ENCODE data around the gene GZMB.
"Not testable (repeated sequence)": the region's sequence is repeated elsewhere in the genome, so short reads cannot be mapped to it uniquely, and the experiment has no call there.

GZMB gene

GRCh38 chr14:24631749-24632335 is 2.1 kb downstream of the GZMB start:
- no peak for DNase-seq (ENCODE audit: low read depth in 3 of 3)

- DNase-seq (ENCODE audit: low read depth in 3 of 3), result no peak
Observed at GRCh38 chr14:24630872-24631477, 3.0 kb downstream of the GZMB start.

- DNase-seq (ENCODE audit: low read depth in 3 of 3), result no peak
Observed at GRCh38 chr14:24630087-24630871, 3.7 kb downstream of the GZMB start.

DNA sequence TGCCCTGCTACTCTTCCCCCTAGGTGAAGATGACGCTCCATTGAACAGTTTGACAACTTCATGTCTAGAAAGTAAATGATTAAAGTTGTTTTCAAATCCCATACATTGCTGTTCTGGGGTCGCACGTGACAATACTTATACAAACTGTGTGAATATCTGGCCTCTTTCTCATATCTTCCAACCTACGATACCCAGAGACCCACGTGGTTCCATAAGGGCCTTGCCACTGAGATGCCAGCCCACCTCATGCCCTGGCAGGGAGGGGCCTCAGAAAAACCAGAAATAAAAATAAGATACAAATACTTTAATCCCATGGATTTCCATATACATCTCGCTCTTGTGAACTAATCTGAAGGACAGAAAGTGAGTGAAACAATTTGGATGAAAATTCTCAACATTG is 4.5 kb downstream of the GZMB start:
- DNase-seq (ENCODE audit: low read depth in 3 of 3), result no peak

DNA sequence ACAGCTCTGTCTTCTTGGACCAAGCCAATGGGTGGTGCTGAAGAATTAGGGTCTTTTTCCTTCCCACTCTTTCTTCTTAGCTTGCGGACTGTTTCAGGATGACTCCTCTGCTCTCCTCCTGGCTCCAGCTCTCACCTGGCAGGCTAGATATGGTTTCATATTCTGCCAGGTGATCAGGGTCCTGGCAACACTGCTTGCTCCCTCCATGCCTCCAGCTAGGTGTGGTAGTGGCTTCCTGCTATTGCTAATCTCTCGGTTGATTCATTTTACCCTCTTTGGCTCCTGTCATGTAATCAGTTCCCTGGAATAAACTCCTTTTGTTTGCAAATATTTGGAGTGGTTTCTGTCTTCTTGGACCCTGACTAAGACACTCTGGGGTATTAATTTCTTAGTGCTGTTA is 20.2 kb downstream of the GZMB start:
- DNase-seq (ENCODE audit: low read depth in 3 of 3), result no peak

GRCh38 chr14:24613241-24613640 is 20.7 kb downstream of the GZMB start:
- no peak for DNase-seq (ENCODE audit: low read depth in 3 of 3)

DNA sequence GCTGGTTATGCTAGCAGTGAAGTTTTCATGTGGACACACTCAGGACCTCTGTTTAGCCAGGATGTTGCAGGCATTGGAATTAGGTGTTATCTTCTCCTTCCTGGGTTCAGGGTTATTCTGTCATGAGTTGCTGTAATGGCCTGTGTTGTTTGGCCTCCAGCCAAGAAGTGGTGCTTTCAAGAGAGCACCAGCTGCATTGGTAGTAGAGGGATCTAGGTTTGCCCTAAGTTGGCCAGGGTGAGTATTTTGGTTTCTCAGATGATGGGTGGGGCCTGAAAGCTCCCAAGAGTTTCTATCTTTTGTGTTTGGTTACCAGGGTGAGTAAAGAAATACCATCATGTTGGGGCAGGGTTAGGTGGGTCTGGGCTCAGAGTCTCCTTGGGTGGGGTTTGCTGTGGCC is 21.8 kb downstream of the GZMB start:
- no peak for DNase-seq (ENCODE audit: low read depth in 3 of 3)

- DNase-seq (ENCODE audit: low read depth in 3 of 3), result no peak
Observed at GRCh38 chr14:24609655-24610344, 24.2 kb downstream of the GZMB start, which contains the start of gene GZMH. Gene GZMH, minus strand, starts transcription at chr14:24609685. Its CDS starts 72 bp downstream, at chr14:24609613.

DNA sequence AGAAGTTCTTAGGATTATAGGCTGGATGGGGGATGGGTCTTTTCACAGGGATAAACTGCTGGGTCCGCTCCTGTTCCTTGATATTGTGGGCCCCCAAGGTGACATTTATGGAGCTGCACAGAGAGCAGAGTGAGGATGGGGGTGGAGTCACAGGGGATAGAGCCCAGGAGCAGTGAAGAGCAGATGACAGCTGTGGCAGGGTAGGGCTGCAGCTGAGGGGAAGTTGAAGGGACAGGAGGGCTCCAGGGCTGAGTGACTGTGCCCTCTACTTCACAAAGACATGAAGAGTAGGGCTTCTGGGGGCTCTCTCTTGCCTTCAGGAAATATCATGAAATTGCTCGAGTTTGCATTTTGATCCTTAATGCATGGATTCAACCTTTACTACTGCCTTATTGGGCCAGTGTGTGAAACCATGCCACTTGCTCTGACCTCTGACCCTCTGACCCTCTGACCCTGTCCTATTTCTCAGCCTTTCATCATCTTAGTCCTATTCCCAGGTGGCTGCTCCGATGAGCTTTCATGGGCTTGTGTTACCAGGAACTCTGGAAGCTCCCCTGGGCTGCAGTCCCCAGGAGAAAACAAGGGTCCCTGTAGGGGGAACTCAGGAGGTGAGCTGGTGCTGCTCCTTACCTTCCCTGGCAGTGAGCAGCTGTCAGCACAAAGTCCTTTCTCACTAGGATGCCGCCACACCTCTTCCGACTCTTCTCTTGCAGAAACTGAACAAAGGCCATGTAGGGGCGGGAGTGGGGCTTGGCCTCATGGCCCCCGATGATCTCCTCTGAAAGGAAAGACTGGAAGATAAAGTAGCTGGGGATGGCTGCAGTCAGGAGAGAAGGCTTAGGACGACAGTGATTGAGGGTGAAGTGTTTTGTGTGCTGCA is 26.1 kb downstream of the GZMB start:
- no peak for DNase-seq (ENCODE audit: low read depth in 3 of 3)

DNA sequence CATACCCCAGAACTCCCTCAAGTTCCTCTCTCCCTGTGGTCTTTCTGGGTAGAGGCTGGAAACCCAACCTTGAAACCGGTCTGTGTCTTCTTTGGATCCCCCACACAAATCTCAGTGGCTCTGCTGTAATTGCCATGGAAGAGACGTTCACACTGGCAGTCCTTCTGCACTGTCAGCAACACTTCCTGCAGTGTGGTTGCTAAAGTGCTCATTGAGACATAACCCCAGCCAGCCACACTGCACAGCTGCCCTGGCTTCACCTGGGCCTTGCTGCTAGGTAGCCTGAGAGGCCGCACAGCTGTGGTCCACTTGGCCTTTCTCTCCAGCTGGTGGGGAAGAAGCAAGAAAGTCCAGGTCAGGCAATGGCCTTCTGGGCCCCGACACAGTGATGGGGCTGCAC is 26.9 kb downstream of the GZMB start:
- no peak for DNase-seq (ENCODE audit: low read depth in 3 of 3)

DNA sequence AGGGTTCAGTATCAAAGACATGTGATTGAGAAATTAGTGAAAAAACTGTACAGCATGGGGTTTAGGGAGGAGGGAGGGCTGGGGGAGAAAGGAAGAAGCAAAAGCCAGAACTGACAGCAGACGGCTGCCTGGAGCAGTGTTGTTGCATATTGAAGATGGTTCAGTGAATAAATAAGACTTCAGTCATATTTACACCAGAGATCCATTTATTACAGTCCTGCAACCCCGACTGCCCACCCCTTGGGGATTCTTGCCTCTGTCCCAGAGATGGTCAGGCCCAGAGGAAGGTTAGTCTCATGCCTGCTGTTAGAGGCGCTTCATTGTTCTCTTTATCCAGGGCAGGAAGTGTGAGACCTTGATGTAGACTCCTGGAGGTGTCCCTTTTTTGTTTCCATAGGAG is 27.7 kb downstream of the GZMB start:
- no peak for DNase-seq (ENCODE audit: low read depth in 3 of 3)

- DNase-seq (ENCODE audit: low read depth in 3 of 3), result peak; percentile 40 to 71 (median 48)
Observed at GRCh38 chr14:24605435-24606190, 28.4 kb downstream of the GZMB start.

GRCh38 chr14:24597403-24597802 is 36.6 kb downstream of the GZMB start:
- DNase-seq (ENCODE audit: low read depth in 3 of 3), result no peak

DNA sequence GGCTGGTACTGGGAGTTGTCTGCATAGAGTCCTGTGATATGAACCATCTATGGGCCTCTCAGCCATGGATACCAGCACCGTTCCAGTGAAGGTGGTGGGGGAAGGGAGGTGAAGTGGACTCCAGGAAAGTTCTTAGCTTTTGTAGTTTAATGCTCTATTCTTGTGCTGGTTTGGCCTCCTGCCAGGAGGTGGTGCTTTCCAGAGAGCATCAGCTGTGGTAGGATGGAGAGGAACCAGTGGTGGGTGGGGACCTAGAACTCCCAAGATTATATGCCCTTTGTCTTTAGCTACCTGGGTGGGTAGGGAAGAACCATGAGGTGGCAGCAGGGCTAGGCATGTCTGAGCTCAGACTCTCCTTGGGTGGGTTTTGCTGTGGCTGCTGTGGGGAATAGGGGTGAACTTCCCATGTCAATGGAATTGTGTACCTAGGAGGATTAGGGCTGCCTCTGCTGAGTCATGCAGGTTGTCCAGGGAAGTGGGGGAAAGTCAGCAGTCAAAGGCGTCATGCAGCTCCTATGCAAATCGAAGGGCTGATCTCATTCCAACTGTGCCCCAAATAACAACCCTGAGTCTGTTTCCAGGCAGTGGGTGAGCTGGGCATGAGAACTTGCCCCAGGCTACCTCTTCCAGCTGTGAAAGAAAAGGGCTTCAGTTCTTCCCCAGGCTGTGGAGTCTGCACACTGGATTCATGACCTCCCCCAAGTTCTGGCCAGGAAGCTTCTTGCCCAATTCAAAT is 38.7 kb downstream of the GZMB start:
- DNase-seq (ENCODE audit: low read depth in 3 of 3), result no peak

- not testable (repeated sequence) for DNase-seq (ENCODE audit: low read depth in 3 of 3)
Observed at GRCh38 chr14:24591004-24591403, 43.0 kb downstream of the GZMB start.

DNA sequence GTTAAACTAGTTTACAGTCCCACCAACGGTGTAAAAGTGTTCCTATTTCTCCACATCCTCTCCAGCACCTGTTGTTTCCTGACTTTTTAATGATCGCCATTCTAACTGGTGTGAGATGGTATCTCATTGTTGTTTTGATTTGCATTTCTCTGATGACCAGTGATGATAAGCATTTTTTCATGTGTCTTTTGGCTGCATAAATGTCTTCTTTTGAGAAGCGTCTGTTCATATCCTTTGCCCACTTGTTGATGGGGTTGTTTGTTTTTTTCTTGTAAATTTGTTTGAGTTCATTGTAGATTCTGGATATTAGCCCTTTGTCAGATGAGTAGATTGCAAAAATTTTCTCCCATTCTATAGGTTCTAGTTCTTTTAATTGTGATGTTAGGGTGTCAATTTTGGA is 49.6 kb downstream of the GZMB start:
- not testable (repeated sequence) for DNase-seq (ENCODE audit: low read depth in 3 of 3)

All from stimulated activated CD4-positive, alpha-beta T cell treated with anti-CD3 and anti-CD28 coated beads, TNF-alpha, amount 100 ng/mL, for 24 hours (primary cell).